ENCODE results near the gene DPP7.

GRCh38 chr9:137159105-137160053 lies 44.8 kb upstream of the DPP7 start:
- no peak for TF ChIP-seq HDAC2 (IDR thresholded peaks at IDR 0.05; ENCODE audit: borderline replicate concordance in 1 of 2, low read depth in 2 of 2, low read length in 2 of 2)
- TF ChIP-seq RAD21 (IDR thresholded peaks at IDR 0.05 in 1 of 2, conservative IDR thresholded peaks at IDR 0.05 in 1 of 2; ENCODE audit: low read depth in 2 of 2, low read length in 2 of 2) = no peak
- no peak for TF ChIP-seq CTCF (IDR thresholded peaks at IDR 0.05; ENCODE audit: control extremely low read depth in 1 of 3, insufficient read depth in 1 of 3, low read depth in 1 of 3, low read length in 3 of 3)
- no peak for TF ChIP-seq YY1 (IDR thresholded peaks at IDR 0.05; ENCODE audit: low read depth, low read length)
- no peak for TF ChIP-seq POLR2A (IDR thresholded peaks at IDR 0.05; ENCODE audit: control extremely low read depth in 1 of 2, low read depth in 2 of 2, low read length in 2 of 2)
- TF ChIP-seq NRF1 (IDR thresholded peaks at IDR 0.05; ENCODE audit: low read depth, low read length) = no peak
- TF ChIP-seq ATF3 (IDR thresholded peaks at IDR 0.05; ENCODE audit: insufficient read depth, low read depth, low read length) = no peak
- TF ChIP-seq EZH2 (IDR thresholded peaks at IDR 0.05; ENCODE audit: low read depth, low read length, severe bottlenecking) = no peak
- no peak for TF ChIP-seq JUN (IDR thresholded peaks at IDR 0.05; ENCODE audit: low read depth, low read length)
- no peak for TF ChIP-seq SUZ12 (IDR thresholded peaks at IDR 0.05; ENCODE audit: low read length)
- no peak for TF ChIP-seq USF2 (IDR thresholded peaks at IDR 0.05; ENCODE audit: low read length)
- no peak for TF ChIP-seq POLR2AphosphoS5 (IDR thresholded peaks at IDR 0.05; ENCODE audit: low read depth, low read length)
- no peak for TF ChIP-seq POU5F1 (IDR thresholded peaks at IDR 0.05; ENCODE audit: low read depth, low read length)
